Measurements from ENCODE around the gene CRTC2. TPM values are rescaled to one million over a fixed set of nuclear protein-coding genes. Genes with fewer than 3 reads are reported as not detected.

Gene CRTC2
- total and polyA plus RNA-seq, 9 of the 15 experiments (the other 6 are each of a cell fraction or from before 2014, with no cell fraction given): 2.7 to 26.4 (median 10.2) TPM

DNA sequence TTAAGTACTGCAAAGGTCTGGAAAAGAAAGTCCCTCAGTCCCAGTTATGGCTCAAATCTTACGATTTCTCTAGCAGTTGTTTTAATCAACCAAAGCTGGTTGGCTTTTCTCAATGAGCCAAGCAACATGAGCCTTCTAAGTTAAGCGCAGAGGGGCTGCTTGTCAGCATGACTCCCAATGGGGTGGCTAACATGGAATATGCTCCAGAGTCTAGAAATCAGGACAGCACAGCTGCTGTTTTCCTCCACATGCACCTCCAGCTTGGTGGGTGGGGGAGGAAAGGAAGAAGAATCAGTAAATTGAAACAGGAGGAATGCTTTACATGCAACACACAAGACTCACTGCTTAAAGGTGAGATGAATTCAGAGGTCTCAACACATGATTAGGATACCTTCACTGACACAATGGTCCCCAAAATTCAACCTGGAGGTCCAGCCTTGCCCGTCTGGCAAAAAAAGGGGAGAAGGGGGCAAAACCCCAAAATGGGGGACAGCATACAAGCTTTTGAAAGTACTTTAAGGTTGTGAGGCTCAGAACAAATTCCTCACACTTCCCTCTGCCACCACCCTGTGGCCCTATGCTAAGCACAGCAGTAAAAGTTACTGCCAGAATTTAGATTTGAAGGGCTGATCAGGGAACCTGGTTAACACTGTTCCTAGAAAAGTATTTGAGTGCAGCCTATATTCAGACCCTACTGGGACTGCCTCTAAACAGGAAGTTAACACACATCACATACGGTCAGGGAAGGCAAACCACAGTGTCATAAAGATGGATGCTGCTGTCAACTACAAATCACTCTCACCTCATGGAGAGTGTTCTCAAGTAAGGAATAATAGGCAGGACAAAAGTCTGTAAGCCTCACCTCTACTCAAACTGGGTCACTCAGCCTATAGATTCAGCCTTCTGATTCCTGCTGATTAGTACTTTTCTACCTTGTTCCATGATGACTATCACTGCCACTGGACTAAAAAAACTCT, 38.2 kb downstream of the CRTC2 start (continued):
- TF ChIP-seq MCM7 (IDR thresholded peaks at IDR 0.05) (no peak), ZFP30 (CRISPR knock-in tag; IDR thresholded peaks at IDR 0.05; ENCODE audit: borderline replicate concordance) (no peak), ZNF134 (CRISPR knock-in tag; conservative IDR thresholded peaks at IDR 0.05) (no peak), ESRRB (CRISPR knock-in tag; IDR thresholded peaks at IDR 0.05; ENCODE audit: borderline replicate concordance) (no peak), ILF3 (IDR thresholded peaks at IDR 0.05; ENCODE audit: borderline replicate concordance) (no peak), SIN3B (IDR thresholded peaks at IDR 0.05; ENCODE audit: low read depth) (no peak), ZNF263 (CRISPR knock-in tag; IDR thresholded peaks at IDR 0.05; ENCODE audit: borderline replicate concordance) (no peak), TBP (optimal IDR thresholded peaks at IDR 0.05; ENCODE audit: low read depth, low read length) (peak; percentile 59), LEF1 (IDR thresholded peaks at IDR 0.05) (peak; percentile 69), ATF1 (CRISPR knock-in tag; IDR thresholded peaks at IDR 0.05) (no peak), ATF1 (tag; IDR thresholded peaks at IDR 0.05) (0 out of 2 replicates have a peak, but pooled peaks have one; percentile 29), PHF8 (IDR thresholded peaks at IDR 0.05; ENCODE audit: borderline replicate concordance, low read length) (no peak)
- TF ChIP-seq, protein P1, sequence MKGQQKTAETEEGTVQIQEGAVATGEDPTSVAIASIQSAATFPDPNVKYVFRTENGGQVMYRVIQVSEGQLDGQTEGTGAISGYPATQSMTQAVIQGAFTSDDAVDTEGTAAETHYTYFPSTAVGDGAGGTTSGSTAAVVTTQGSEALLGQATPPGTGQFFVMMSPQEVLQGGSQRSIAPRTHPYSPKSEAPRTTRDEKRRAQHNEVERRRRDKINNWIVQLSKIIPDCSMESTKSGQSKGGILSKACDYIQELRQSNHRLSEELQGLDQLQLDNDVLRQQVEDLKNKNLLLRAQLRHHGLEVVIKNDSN (CRISPR knock-in tag; IDR thresholded peaks at IDR 0.05): no peak
- TF ChIP-seq, protein P2, sequence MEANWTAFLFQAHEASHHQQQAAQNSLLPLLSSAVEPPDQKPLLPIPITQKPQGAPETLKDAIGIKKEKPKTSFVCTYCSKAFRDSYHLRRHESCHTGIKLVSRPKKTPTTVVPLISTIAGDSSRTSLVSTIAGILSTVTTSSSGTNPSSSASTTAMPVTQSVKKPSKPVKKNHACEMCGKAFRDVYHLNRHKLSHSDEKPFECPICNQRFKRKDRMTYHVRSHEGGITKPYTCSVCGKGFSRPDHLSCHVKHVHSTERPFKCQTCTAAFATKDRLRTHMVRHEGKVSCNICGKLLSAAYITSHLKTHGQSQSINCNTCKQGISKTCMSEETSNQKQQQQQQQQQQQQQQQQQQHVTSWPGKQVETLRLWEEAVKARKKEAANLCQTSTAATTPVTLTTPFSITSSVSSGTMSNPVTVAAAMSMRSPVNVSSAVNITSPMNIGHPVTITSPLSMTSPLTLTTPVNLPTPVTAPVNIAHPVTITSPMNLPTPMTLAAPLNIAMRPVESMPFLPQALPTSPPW (CRISPR knock-in tag; IDR thresholded peaks at IDR 0.05): peak; percentile 37; the same call in 1 of the 2 replicates
- TF ChIP-seq, protein P3, sequence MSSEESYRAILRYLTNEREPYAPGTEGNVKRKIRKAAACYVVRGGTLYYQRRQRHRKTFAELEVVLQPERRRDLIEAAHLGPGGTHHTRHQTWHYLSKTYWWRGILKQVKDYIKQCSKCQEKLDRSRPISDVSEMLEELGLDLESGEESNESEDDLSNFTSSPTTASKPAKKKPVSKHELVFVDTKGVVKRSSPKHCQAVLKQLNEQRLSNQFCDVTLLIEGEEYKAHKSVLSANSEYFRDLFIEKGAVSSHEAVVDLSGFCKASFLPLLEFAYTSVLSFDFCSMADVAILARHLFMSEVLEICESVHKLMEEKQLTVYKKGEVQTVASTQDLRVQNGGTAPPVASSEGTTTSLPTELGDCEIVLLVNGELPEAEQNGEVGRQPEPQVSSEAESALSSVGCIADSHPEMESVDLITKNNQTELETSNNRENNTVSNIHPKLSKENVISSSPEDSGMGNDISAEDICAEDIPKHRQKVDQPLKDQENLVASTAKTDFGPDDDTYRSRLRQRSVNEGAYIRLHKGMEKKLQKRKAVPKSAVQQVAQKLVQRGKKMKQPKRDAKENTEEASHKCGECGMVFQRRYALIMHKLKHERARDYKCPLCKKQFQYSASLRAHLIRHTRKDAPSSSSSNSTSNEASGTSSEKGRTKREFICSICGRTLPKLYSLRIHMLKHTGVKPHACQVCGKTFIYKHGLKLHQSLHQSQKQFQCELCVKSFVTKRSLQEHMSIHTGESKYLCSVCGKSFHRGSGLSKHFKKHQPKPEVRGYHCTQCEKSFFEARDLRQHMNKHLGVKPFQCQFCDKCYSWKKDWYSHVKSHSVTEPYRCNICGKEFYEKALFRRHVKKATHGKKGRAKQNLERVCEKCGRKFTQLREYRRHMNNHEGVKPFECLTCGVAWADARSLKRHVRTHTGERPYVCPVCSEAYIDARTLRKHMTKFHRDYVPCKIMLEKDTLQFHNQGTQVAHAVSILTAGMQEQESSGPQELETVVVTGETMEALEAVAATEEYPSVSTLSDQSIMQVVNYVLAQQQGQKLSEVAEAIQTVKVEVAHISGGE (CRISPR knock-in tag; IDR thresholded peaks at IDR 0.05): peak in 1 of 3 experiments; percentile 89; a peak in 3 of 6 replicates
- TF ChIP-seq, protein P4, sequence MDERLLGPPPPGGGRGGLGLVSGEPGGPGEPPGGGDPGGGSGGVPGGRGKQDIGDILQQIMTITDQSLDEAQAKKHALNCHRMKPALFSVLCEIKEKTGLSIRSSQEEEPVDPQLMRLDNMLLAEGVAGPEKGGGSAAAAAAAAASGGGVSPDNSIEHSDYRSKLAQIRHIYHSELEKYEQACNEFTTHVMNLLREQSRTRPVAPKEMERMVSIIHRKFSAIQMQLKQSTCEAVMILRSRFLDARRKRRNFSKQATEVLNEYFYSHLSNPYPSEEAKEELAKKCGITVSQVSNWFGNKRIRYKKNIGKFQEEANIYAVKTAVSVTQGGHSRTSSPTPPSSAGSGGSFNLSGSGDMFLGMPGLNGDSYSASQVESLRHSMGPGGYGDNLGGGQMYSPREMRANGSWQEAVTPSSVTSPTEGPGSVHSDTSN (CRISPR knock-in tag; IDR thresholded peaks at IDR 0.05; ENCODE audit: low read depth): peak; percentile 67
- TF ChIP-seq, protein P4 (tag; conservative IDR thresholded peaks at IDR 0.05; ENCODE audit: low read depth): peak; percentile 98

All from K562 (cell line).